HCT116 (cell line): Measurements from ENCODE around the gene ACVR1B. TPM values are rescaled to one million over a fixed set of nuclear protein-coding genes. Genes with fewer than 3 reads are reported as not detected.

Source experiments
- ATAC-seq: fragments of 200-7000 bp; cut with Tn5 transposase; 2 replicates; pipeline ENCODE4 v1.9.1; 2020; ENCODE audit warnings: mild to moderate bottlenecking, moderate library complexity
- BruUV-seq: library from RNA; stranded (reverse); fragments of 400-500 nt; replicated peaks from 2 replicates; lab custom pipeline; 2021; lab: Mats Ljungman, UMichigan
- CTCF ChIA-PET: fragments of 300-600 bp; sonication (Branson Sonifier 250); formaldehyde crosslinking; loops from one replicate; lab custom pipeline; 2021; ENCODE audit warnings: antibody characterized with exemption; lab: Charles Lee
- POLR2A ChIA-PET: fragments of 300-600, 350-600 bp; sonication (Branson Sonifier 250); formaldehyde crosslinking; loops from one replicate; lab custom pipeline; 2021; ENCODE audit warnings: antibody characterized with exemption; lab: Charles Lee
- RAD21 ChIA-PET, 2 experiments: fragments of 300-600 bp; sonication (Branson Sonifier 250); formaldehyde crosslinking; loops; one replicate each; lab custom pipeline; 2023; ENCODE audit warnings: low total read pairs in 2 of 2; ENCODE audit not compliant: uncharacterized antibody in 2 of 2, unreplicated experiment in 2 of 2, low non-redundant PET in 1 of 2; lab: Charles Lee
- DNase-seq: peaks from one replicate; pipeline ENCODE4 v3.0.0-alpha.2; 2010; ENCODE audit warnings: low read depth, low spot score
- H2AFZ ChIP-seq: fragments of 200-600 bp; shearing (Covaris generic), sonication (generic); 2 replicates; pipeline ENCODE4 v1.6.1; 2017; ENCODE audit warnings: low read depth, mixed run types, mixed read lengths, antibody characterized with exemption, low read length; ENCODE audit not compliant: poor library complexity, severe bottlenecking
- H3K27ac ChIP-seq: 2 replicates; pipeline ENCODE4 v1.5.1; 2012; ENCODE audit warnings: low read depth, low read length
- H3K27me3 ChIP-seq: fragments of 200-600 bp; sonication (generic); 2 replicates; pipeline ENCODE4 v1.6.1; 2016; ENCODE audit warnings: mixed run types, low read length, mixed read lengths; ENCODE audit not compliant: insufficient read depth
- H3K36me3 ChIP-seq, 2 experiments: fragments of 200-500 bp in 1 of 2; fragments of 200-600 bp in 1 of 2; sonication (Bioruptor generic) in 1 of 2; sonication (generic) in 1 of 2; 2 replicates each; pipeline versions ENCODE4 v1.5.1 to v1.6.1; 2014 to 2016; ENCODE audit warnings: low read length in 2 of 2, inconsistent platforms in 1 of 2, mixed read lengths in 1 of 2, mixed run types in 1 of 2; ENCODE audit not compliant: insufficient read depth in 2 of 2, control insufficient read depth in 1 of 2
- H3K4me1 ChIP-seq, 2 experiments: fragments of 200-600 bp in 1 of 2; sonication (generic) in 1 of 2; 2 replicates each; pipeline versions ENCODE4 v1.5.1 to v1.6.1; 2012 to 2017; ENCODE audit warnings: low read length in 2 of 2, inconsistent platforms in 1 of 2, mild to moderate bottlenecking in 1 of 2, mixed read lengths in 1 of 2, mixed run types in 1 of 2, moderate library complexity in 1 of 2; ENCODE audit not compliant: insufficient read depth in 2 of 2, control insufficient read depth in 1 of 2
- H3K4me2 ChIP-seq: fragments of 200-600 bp; sonication (generic); 2 replicates; pipeline ENCODE4 v1.6.1; 2017; ENCODE audit warnings: mixed run types, low read length, mixed read lengths
- H3K4me3 ChIP-seq, 2 experiments: fragments of 200-600 bp in 1 of 2; sonication (generic) in 1 of 2; replicated peaks in 1 of 2; 2 replicates each; pipeline ENCODE4 v1.5.1; 2011 to 2016; ENCODE audit warnings: low read length in 2 of 2, control low read depth in 1 of 2, low read depth in 1 of 2, mild to moderate bottlenecking in 1 of 2, mixed read lengths in 1 of 2, mixed run types in 1 of 2
- H3K79me2 ChIP-seq: fragments of 200-600 bp; sonication (generic); 2 replicates; pipeline ENCODE4 v1.6.1; 2017; ENCODE audit warnings: mild to moderate bottlenecking, mixed run types, low read length, moderate library complexity, mixed read lengths; ENCODE audit not compliant: insufficient read depth
- H3K9ac ChIP-seq: fragments of 200-600 bp; sonication (generic); 2 replicates; pipeline ENCODE4 v1.6.1; 2016; ENCODE audit warnings: low read length, mixed read lengths
- H3K9me2 ChIP-seq: fragments of 200-600 bp; sonication (generic), shearing (Covaris generic); 2 replicates; pipeline ENCODE4 v1.6.1; 2017; ENCODE audit warnings: mixed run types, mild to moderate bottlenecking, moderate library complexity; ENCODE audit not compliant: insufficient read depth
- H3K9me3 ChIP-seq, 2 experiments: fragments of 200-500 bp in 1 of 2; fragments of 200-600 bp in 1 of 2; sonication (Bioruptor generic) in 1 of 2; sonication (generic) in 1 of 2; 2 replicates each; pipeline ENCODE4 v1.6.1; 2014 to 2017; ENCODE audit warnings: low read length in 2 of 2, mixed read lengths in 2 of 2, inconsistent platforms in 1 of 2, low read depth in 1 of 2, mild to moderate bottlenecking in 1 of 2, mixed run types in 1 of 2, moderate library complexity in 1 of 2; ENCODE audit not compliant: control insufficient read depth in 1 of 2, insufficient read depth in 1 of 2
- H4K20me1 ChIP-seq: fragments of 200-600 bp; sonication (generic), shearing (Covaris generic); 2 replicates; pipeline ENCODE4 v1.6.1; 2017; ENCODE audit warnings: mixed run types, mild to moderate bottlenecking, moderate library complexity; ENCODE audit not compliant: insufficient read depth
- EGR1 ChIP-seq: IDR thresholded peaks from 2 replicates; pipeline ENCODE4 v1.6.1; 2012; ENCODE audit warnings: low read depth
- FOSL1 ChIP-seq: IDR thresholded peaks from 2 replicates; pipeline ENCODE4 v1.6.1; 2012; ENCODE audit warnings: low read depth
- REST ChIP-seq: IDR thresholded peaks from 2 replicates; pipeline ENCODE4 v1.6.1; 2012; ENCODE audit warnings: low read depth
- SIN3A ChIP-seq: IDR thresholded peaks from 2 replicates; pipeline ENCODE4 v1.6.1; 2012; ENCODE audit warnings: low read depth
- TCF7L2 ChIP-seq: IDR thresholded peaks from 2 replicates; pipeline ENCODE4 v1.7.0; 2011; ENCODE audit warnings: borderline replicate concordance, inconsistent platforms; ENCODE audit not compliant: insufficient read depth, insufficient read length; ENCODE audit errors: extremely low read depth
- intact Hi-C: fragments of 100-400 bp; cut with micrococcal nuclease; formaldehyde crosslinking; loops from 2 replicates; pipeline ENCODE4 v1.10.0; 2022
- total RNA-seq: library from RNA; stranded (reverse); gene quantifications from one replicate; pipeline ENCODE4 v1.2.1, GENCODE V29; 2021; ENCODE audit not compliant: unreplicated experiment
- TF ChIP-seq, protein P1 (sequence below): IDR thresholded peaks from 2 replicates; pipeline ENCODE4 v1.6.1; 2011; ENCODE audit warnings: mild to moderate bottlenecking, low read length, moderate library complexity; ENCODE audit not compliant: insufficient replicate concordance; ENCODE audit errors: extremely low read depth

Gene ACVR1B
- total RNA-seq, 1 experiment from 2014 or later, result 22.7 TPM

DNA sequence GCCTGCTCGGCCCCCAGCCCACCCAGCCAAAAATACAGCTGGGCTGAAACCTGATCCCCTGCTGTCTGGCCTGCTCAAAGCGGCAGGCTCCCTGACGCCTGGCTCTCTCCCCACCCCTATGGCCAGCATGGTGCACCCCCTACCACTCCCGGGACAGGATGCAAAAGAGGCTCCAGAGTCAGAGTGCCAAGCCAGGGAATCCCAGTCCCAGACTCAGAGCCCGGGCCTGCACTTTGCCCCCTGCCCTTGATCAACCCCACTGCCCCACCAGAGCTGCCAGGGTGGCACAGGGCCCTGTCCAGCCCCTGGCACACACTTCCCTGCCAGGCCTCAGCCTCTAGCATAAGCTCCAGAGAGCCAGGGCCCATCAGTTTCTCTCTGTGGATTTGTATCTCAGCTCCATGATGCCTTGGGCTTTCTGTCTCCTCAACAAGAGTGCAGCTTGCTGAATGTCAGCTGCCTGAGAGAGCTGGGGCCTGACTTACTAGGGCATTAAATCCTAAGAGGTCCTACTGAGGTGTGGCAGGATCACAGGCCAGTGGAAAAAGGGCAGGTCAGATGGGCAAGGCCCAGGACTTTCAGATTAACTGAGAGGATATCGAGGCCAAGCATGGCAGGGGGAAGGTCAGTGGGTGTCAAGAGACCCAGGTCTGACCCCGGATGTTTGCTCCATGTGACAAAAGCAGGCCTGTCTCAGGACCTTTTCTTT is 30.3 kb upstream of the ACVR1B start:
- ChIA-PET RAD21 (no interaction called here), CTCF (interaction anchor here (1.0 to 2.9 kb wide), 2 partner anchors 13 to 26 kb away, joined by 4 to 9 read pairs; no protein-coding TSS in a partner anchor), POLR2A (no interaction called here)
- Histone ChIP-seq H4K20me1 (no peaks in the 10 kb centered on the region), H3K36me3 (no peaks in the 10 kb centered on the region), H3K4me3 (no peak overlapping the region), H3K4me2 (no peak overlapping the region), H2AFZ (no peak overlapping the region), H3K4me1 (peaks cover 0 to 12% of the 10 kb centered on the region in 2 experiments; a peak in 1 of 4 replicates), H3K79me2 (no peaks in the 10 kb centered on the region), H3K9ac (no peak overlapping the region), H3K9me2 (no peaks in the 10 kb centered on the region), H3K27ac (no peak overlapping the region), H3K27me3 (no peaks in the 10 kb centered on the region), H3K9me3 (no peaks in the 10 kb centered on the region)
- ATAC-seq, result no peak
- TF ChIP-seq, protein P1, sequence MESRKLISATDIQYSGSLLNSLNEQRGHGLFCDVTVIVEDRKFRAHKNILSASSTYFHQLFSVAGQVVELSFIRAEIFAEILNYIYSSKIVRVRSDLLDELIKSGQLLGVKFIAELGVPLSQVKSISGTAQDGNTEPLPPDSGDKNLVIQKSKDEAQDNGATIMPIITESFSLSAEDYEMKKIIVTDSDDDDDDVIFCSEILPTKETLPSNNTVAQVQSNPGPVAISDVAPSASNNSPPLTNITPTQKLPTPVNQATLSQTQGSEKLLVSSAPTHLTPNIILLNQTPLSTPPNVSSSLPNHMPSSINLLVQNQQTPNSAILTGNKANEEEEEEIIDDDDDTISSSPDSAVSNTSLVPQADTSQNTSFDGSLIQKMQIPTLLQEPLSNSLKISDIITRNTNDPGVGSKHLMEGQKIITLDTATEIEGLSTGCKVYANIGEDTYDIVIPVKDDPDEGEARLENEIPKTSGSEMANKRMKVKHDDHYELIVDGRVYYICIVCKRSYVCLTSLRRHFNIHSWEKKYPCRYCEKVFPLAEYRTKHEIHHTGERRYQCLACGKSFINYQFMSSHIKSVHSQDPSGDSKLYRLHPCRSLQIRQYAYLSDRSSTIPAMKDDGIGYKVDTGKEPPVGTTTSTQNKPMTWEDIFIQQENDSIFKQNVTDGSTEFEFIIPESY, result no peak
- no peak for TF ChIP-seq EGR1
- TF ChIP-seq SIN3A, result no peak
- TF ChIP-seq TCF7L2, result no peak
- no peak for TF ChIP-seq FOSL1
- TF ChIP-seq REST, result no peak
- intact Hi-C loops, result no loop called here
- no TSS peak for BruUV-seq
- no peak for DNase-seq
